ENCODE measurements around the gene SLC45A1. TPM values are rescaled to one million over a fixed set of nuclear protein-coding genes. Genes with fewer than 3 reads are reported as not detected.

SLC45A1 gene
- total RNA-seq, 1 experiment from 2014 or later: 13.8 TPM

DNA sequence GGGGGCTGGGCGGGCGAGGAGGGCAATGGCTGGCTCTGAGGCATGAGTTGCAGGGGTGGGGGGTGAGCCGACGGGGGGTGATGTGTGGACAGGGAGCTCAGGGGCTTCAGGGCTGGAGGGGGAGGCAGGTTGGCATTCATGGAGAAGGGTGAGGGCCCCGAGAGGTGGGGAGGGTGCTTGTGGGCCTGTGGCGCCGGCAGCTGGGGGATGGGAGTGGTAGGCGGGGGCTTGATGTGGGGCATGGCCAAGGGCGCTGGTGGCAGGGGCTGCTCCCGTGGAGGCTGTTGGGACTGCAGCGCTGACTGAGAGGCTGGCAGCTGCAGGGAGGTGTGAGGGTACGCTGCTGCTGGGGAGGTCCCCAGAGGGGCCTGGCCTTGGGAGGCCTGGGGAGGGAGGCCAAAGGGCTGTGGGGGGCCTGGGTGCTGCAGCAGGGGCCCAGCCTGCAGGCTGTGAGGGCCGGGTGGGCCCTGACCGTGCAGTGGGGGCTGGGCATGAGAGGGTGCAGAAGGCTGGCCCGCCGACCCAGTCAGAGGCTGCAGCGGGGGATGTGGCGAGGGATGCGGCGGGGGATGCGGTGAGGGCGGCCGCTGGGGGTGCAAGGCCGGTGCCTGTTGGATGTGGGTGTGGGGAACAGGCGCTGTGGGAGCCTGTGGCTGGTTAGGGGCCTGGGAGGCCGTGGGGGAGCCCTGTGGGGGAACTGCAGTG lies 42.7 kb downstream of the SLC45A1 start (continued):
- TF ChIP-seq SIN3A (IDR thresholded peaks at IDR 0.05; ENCODE audit: low read depth) (no peak), EZH2 (IDR thresholded peaks at IDR 0.05) (no peak)

DNA sequence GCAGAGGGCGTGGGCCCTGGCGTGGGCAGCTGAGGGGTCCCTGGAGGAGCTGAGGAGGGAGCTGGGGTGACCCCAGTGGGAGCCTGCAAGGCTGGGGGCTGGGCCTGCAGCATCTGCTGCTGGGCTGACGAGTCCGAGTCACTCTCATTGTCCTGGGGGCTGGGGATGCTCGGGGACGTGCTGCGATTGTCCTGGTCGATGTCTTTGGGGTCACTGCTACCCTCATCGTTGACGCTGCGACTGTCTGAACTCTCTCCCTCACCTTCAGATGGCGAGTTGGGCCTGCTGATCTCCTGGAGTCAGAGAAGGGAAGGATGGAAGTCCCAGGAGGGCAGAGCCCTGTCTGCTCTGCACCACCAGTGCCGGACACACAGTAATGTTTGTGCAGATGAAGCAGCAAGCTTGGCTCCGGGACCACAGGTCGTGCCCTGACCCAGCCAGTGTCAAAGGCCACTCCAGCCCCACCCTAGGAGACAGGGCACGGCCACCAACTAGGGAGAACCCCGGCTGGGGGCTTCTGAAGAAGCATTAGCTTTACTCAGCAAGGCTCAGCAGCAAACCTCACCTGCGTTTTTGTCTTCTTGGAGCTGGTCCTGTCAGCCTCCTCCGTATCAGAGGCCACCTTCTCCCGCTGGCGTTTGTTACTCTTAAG lies 43.4 kb downstream of the SLC45A1 start:
- POLR2A ChIA-PET: no interaction called here
- no peaks in the 10 kb centered on the region for H3K27me3 ChIP-seq (ENCODE audit: insufficient read depth, low read length)
- DNase-seq (ENCODE audit: low read depth, low spot score) (no peak), ATAC-seq (no peak)
- no peak overlapping the region for H2AFZ ChIP-seq (ENCODE audit: low read depth, low read length, poor library complexity, severe bottlenecking)
- CTCF ChIA-PET: no interaction called here
- no peak overlapping the region for H3K9ac ChIP-seq (ENCODE audit: low read length)
- H3K4me3 ChIP-seq (replicated peaks in 1 of 2; ENCODE audit: low read depth in 1 of 2, low read length in 2 of 2): no peak overlapping the region
- no peaks in the 10 kb centered on the region for H3K9me2 ChIP-seq (ENCODE audit: insufficient read depth)
- intact Hi-C loops (cut with micrococcal nuclease): no loop called here
- TSS peak; percentile 35 for BruUV-seq (replicated peaks)
- H3K27ac ChIP-seq (ENCODE audit: low read depth, low read length): no peak overlapping the region
- no peaks in the 10 kb centered on the region for H3K4me1 ChIP-seq (ENCODE audit: control insufficient read depth in 1 of 2, insufficient read depth in 2 of 2, low read length in 2 of 2)
- H4K20me1 ChIP-seq (ENCODE audit: insufficient read depth): no peaks in the 10 kb centered on the region
- H3K4me2 ChIP-seq (ENCODE audit: low read length): no peak overlapping the region
- H3K36me3 ChIP-seq (ENCODE audit: control insufficient read depth in 1 of 2, insufficient read depth in 2 of 2, low read length in 2 of 2): peaks cover 7 to 12% of the 10 kb centered on the region in 2 experiments; a peak in 3 of 4 replicates
- no peaks in the 10 kb centered on the region for H3K79me2 ChIP-seq (ENCODE audit: insufficient read depth, low read length)
- RAD21 ChIA-PET (ENCODE audit: low non-redundant PET in 1 of 2, low total read pairs in 2 of 2, uncharacterized antibody in 2 of 2, unreplicated experiment in 2 of 2): no interaction called here
- no peak for TF ChIP-seq POLR2A (IDR thresholded peaks at IDR 0.05; ENCODE audit: borderline replicate concordance, extremely low read depth, insufficient read depth, insufficient read length)
- TF ChIP-seq JUND (IDR thresholded peaks at IDR 0.05): no peak
- TF ChIP-seq SIN3A (IDR thresholded peaks at IDR 0.05; ENCODE audit: low read depth): no peak
- TF ChIP-seq, protein P1, sequence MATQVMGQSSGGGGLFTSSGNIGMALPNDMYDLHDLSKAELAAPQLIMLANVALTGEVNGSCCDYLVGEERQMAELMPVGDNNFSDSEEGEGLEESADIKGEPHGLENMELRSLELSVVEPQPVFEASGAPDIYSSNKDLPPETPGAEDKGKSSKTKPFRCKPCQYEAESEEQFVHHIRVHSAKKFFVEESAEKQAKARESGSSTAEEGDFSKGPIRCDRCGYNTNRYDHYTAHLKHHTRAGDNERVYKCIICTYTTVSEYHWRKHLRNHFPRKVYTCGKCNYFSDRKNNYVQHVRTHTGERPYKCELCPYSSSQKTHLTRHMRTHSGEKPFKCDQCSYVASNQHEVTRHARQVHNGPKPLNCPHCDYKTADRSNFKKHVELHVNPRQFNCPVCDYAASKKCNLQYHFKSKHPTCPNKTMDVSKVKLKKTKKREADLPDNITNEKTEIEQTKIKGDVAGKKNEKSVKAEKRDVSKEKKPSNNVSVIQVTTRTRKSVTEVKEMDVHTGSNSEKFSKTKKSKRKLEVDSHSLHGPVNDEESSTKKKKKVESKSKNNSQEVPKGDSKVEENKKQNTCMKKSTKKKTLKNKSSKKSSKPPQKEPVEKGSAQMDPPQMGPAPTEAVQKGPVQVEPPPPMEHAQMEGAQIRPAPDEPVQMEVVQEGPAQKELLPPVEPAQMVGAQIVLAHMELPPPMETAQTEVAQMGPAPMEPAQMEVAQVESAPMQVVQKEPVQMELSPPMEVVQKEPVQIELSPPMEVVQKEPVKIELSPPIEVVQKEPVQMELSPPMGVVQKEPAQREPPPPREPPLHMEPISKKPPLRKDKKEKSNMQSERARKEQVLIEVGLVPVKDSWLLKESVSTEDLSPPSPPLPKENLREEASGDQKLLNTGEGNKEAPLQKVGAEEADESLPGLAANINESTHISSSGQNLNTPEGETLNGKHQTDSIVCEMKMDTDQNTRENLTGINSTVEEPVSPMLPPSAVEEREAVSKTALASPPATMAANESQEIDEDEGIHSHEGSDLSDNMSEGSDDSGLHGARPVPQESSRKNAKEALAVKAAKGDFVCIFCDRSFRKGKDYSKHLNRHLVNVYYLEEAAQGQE (IDR thresholded peaks at IDR 0.05; ENCODE audit: low read depth): no peak
- TF ChIP-seq EZH2phosphoT487 (IDR thresholded peaks at IDR 0.05; ENCODE audit: borderline replicate concordance): no peak
- TF ChIP-seq SP1 (IDR thresholded peaks at IDR 0.05; ENCODE audit: low read depth): no peak
- TF ChIP-seq EGR1 (IDR thresholded peaks at IDR 0.05; ENCODE audit: low read depth): no peak
- no peak for TF ChIP-seq YY1 (IDR thresholded peaks at IDR 0.05; ENCODE audit: extremely low read depth, insufficient replicate concordance, low read depth, low read length)
- no peak for TF ChIP-seq EZH2 (IDR thresholded peaks at IDR 0.05)
- TF ChIP-seq, protein P2, sequence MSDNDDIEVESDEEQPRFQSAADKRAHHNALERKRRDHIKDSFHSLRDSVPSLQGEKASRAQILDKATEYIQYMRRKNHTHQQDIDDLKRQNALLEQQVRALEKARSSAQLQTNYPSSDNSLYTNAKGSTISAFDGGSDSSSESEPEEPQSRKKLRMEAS (IDR thresholded peaks at IDR 0.05): no peak
- TF ChIP-seq POLR2AphosphoS5 (IDR thresholded peaks at IDR 0.05; ENCODE audit: low read depth, low read length): no peak
- no peak for TF ChIP-seq ZFX (IDR thresholded peaks at IDR 0.05)
- no peak for TF ChIP-seq CEBPB (IDR thresholded peaks at IDR 0.05; ENCODE audit: low read depth)
- TF ChIP-seq CBX3 (IDR thresholded peaks at IDR 0.05; ENCODE audit: low read depth): no peak
- TF ChIP-seq, protein P3, sequence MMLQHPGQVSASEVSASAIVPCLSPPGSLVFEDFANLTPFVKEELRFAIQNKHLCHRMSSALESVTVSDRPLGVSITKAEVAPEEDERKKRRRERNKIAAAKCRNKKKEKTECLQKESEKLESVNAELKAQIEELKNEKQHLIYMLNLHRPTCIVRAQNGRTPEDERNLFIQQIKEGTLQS (IDR thresholded peaks at IDR 0.05): no peak
- TF ChIP-seq ELF1 (IDR thresholded peaks at IDR 0.05; ENCODE audit: borderline replicate concordance, low read depth): no peak
- no peaks in the 10 kb centered on the region for H3K9me3 ChIP-seq (ENCODE audit: control insufficient read depth in 1 of 2, insufficient read depth in 1 of 2, low read depth in 1 of 2, low read length in 2 of 2)

Data from HCT116 (cell line).